T1000 (cell line): Measurements from ENCODE around the gene DENND2A.
"Not testable (repeated sequence)": the region's sequence is repeated elsewhere in the genome, so short reads cannot be mapped to it uniquely, and the experiment has no call there.

Experiments
- DNase-seq: peaks from one replicate; lab custom pipeline; 2025; ENCODE audit warnings: mixed read lengths; lab: John Stamatoyannopoulos, UW

DENND2A gene

GRCh38 chr7:140587243-140587642, 53.4 kb downstream of the DENND2A start:
- no peak for DNase-seq

DNA sequence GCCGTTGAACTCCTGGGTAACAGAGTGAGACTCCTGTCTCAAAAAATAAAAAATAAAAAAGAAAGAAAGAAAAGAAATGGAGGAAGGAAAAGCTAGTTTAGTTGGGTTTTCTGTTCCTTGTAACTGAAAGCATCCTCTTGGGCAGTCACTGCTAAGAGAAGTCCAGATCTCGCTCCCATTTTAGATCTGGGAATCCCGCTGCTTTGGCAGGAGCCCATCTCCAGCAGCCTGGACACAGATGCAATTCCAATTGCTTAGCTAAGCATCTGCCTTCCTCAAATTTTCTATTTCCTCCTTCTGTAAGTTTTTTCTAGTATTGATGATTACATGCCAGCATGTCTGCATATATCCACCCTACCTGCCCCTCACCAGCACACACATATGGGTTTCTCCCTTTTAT, 54.1 kb downstream of the DENND2A start:
- no peak for DNase-seq

DNA sequence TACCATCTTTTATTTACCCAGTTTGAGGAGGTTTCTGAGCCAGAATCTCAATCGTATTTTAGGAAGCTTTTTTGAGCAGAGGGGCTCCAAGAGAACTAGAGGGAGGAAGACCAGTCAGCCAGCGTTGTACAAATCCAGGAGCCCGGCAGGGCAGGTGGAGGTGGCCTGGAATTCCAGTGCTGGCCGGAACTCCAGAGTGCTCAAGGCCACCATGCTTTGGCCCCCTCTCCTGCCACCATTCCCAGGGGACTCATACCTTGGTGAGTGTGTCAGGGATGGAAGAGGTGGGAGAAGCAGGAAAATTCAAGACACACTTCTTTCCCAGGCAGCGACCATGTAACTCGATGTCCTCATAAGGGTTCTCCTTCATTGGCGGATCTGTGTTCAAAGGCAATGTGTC, 55.3 kb downstream of the DENND2A start:
- no peak for DNase-seq

DNA sequence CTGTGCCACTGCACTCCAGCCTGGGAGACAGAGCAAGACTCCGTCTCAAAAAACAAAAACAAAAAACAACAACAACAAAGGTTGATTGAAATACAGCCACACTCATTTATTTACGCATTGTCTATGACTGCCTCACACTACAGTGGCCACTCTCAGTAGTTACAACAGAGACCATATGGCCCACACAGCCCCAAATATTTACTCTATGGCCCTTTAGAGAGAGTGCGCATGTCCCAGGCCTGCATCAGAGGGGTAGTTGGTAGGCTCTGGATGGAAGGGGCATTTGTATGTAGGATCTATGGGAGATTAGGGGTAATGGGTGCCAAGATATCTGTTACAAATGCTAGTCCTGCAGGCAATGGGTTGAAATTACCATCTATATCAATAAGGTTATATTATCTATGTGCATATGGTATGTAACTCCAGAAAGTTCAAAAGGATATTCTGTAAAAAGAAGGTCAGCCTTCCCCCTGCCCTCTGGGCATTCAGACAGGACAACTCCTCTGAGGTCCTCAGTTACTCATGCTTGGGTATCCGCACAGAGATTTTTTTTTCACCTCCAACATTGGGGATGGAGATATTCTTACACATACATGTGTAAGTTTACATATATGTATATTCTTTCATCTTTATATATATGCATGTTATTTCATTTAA, 56.3 kb downstream of the DENND2A start:
- no peak for DNase-seq

- no peak for DNase-seq
Observed at GRCh38 chr7:140581411-140581810, 59.2 kb downstream of the DENND2A start.

DNA sequence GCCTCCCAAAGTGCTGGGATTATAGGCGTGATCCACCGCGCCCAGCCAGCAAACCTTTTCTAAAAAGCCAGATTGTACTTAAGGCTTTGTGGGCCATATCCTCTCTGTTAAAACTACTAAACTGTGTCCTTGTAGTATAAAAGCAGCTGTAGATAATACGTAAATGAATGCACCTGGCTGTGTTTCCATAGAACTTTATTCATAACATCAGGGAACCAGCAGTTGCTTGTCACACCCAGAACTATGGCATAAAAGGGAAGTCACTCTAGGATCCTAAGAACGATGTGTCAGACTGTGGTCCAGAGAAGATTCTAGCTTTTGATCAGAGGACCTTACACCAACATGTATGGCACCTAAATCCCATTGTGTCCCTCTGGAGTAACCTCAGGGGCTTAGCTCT, 63.0 kb downstream of the DENND2A start:
- no peak for DNase-seq

DNA sequence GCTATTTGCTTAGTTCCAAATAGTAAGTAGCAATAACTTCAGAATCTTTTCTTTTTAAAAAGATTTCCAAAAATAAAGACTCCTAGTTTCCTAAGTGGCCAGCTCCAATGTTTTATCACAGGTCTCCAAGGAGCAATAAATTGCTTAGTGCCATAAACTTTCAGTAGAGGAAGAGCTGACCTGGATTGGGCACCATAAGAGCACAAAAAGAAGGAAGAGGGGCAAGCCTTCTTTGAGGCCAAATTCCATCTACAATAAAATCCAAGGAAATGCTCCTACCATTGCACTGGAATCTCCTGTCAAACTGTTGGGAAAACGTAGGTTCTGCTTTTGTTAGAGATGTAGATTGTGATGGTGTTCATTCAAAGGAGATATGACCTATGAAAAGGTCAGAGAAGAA, 64.0 kb downstream of the DENND2A start:
- DNase-seq, result no peak

DNA sequence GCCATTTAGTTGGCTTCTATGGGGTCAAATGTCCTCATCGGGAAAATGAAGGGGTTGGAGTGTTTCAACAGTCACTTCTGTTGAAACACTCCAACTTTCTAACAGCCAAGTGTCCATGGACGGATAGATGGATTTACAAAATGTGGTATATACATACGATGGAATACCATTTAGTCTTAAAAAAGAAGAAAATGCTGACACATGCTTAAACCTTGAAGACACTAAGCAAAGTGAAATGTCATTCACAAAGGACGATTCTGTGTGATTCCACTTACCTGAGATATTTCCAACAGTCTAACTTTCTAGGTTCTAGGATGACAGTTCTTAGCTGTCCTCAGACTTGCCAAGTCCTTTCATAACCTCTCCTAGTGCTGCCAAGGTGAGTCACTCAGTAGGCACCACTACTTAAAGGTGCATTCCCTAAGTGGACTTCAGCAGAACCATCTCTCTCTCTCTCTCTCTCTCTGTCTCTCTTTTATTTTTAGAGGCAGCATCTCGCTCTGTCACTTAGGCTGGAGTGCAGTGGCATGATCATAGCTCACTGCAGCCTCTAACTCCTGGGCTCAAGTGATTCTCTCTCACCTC, 69.0 kb downstream of the DENND2A start:
- no peak for DNase-seq

- DNase-seq, result no peak
Observed at GRCh38 chr7:140570120-140570519, 70.5 kb downstream of the DENND2A start.

DNA sequence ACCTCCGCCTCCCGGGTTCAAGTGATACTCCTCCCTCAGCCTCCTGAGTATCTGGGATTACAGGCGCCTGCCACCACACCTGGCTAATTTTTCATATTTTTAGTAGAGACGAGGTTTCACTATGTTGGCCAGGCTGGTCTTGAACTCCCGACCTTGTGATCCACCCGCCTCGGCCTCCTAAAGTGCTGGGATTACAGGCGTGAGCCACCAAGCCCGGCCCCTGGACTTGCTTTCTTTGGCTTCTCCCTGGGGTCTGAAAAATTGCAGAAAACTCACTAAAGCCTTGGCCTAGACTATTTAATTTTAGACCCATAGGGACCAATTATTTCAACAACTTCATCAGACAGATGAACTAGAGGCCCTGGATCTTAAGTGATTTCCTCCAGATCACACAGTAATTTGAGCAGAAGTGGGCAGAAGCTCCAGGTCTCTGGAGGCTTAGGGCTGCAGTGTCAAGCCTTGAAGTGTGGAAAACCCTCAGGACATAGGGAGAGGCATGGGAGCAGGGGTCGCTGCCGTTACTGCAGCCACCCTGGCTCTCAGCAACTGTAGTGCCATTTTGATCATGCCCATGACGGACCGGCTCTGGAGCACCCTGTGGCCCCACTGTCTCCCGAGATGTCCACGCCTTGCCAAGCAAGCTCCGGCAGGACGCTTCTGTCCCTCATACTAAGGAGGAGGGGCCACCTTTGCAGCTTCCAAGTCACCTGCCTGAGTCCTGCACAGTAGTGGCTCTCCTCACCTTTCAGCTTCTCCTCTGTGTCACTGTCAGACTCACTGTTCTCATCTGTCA, 72.4 kb downstream of the DENND2A start:
- no peak for DNase-seq

GRCh38 chr7:140566186-140566585, 74.4 kb downstream of the DENND2A start:
- peak; percentile 10 for DNase-seq

DNA sequence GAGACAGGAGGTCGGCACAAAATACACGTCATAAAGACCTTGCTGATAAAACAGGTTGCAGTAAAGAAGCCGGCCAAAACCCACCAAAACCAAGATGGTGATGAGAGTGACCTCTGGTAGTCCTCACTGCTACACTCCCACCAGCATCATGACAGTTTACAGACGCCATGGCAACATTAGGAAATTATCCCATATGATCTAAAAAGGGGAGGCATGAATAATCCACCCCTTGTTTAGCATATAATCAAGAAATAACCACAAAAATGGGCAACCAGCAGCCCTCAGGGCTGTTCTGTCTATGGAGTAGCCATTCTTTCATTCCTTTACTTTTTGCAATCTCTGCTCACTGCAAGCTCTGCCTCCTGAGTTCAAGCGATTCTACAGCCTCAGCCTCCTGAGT, 74.9 kb downstream of the DENND2A start:
- DNase-seq, result not testable (repeated sequence)

GRCh38 chr7:140564643-140565042, 76.0 kb downstream of the DENND2A start:
- DNase-seq, result no peak

GRCh38 chr7:140562926-140563481, 77.6 kb downstream of the DENND2A start:
- no peak for DNase-seq

DNA sequence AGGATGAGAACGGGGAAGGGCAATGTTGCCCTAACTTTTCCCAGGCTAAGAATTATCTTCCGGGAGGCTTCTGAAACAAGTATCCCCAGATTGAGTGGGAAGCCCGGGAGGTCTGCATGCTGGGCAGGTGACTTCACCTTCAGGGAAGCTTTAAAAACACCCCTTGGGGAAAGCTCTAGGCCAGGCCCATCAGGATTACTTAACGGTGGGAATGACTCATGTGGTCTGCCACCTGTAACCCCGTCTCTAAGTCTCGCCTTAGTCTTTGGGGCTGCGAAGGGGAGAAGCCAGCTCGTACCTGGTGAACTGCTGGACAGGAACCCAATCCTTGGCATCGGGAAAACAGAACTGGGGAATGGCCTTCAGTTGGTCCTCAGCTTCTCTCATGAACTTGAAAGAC, 81.2 kb downstream of the DENND2A start:
- no peak for DNase-seq

DNA sequence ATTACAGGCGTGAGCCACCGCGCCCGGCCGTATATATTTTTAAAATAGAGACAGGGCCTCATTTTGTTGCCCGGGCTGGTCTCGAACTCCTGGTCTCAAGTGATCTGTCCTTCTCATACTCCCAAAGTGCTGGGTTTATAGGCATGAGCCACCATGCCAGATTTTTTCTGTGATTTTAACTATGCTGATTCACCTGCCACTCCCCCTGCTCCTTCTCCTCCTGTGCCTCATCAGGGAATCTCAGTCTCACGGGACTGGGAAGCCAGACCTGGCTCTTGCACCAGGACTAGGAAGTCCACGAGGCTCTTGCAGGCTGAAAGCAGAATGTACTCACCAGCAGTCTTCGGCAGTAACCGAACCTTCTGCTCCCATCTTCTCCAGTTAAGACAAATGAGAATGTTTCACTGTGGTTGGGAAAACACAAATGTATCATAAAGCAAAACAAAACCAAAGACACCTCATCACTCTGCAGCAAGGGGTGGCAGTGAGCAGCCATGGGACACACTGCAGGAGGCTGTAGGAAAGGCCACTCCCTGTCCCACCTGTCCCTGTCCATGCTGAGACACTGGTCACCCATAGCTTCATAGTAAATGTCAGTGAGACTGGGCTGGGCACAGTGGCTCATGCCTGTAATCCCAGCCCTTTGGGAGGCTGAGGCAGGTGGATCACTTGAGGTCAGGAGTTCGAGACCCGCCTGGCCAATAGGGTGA, 82.6 kb downstream of the DENND2A start:
- DNase-seq, result peak; percentile 11

DNA sequence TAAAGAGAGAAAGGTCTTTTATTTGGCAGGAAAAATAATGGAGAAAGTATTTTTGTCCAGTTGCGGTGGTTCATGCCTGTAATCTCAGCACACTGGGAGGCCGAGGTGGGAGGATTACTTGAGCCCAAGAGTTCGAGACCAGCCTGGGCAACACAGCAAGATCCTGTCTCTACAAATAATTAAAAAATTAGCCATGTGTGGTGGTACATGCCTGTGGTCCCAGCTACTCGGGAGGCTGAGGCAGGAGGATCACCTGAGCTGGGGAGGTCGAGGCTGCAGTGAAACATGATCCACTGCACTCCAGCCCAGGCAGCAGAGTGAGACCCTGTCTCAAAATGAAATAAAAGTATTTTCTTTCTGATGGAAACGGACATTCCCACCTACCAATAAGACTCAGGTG, 83.5 kb downstream of the DENND2A start:
- no peak for DNase-seq

- not testable (repeated sequence) for DNase-seq
Observed at GRCh38 chr7:140553236-140553635, 87.4 kb downstream of the DENND2A start.

GRCh38 chr7:140552240-140552679, 88.4 kb downstream of the DENND2A start:
- no peak for DNase-seq

- DNase-seq, result no peak
Observed at GRCh38 chr7:140551355-140552239, 89.0 kb downstream of the DENND2A start.

- no peak for DNase-seq
Observed at GRCh38 chr7:140546947-140547346, 93.7 kb downstream of the DENND2A start.
